NCI-H2107 treated with DMSO at 0.1 percent for 48 hours (cell line): ENCODE data around the gene TMEM181.
"Not testable (repeated sequence)": the region's sequence is repeated elsewhere in the genome, so short reads cannot be mapped to it uniquely, and the experiment has no call there.

Source experiments
- DNase-seq: peaks from one replicate; lab custom pipeline; 2025; ENCODE audit not compliant: unreplicated experiment; lab: John Stamatoyannopoulos, UW

Gene TMEM181

DNA sequence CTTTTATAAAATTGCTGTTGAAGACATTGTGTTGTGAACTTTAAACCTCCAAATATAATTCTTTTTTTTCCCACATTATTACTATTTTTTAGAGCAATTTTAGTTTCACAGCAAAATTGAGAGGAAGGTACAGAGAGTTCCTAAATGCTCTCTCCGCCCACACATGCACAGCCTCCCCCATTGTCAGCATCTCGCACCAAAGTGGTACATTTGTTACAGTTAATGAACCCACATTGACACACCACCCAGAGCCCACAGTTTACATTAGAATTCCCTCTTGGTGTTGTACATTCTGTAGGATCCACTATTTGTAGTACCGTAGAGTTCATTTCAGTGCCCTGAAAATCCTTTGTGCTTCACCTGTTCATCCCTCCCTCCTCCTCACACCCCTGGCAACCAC is 33.8 kb downstream of the TMEM181 start:
- no peak for DNase-seq

- DNase-seq = no peak
These were observed 35.3 kb downstream of the TMEM181 start for GRCh38 chr6:158595223-158595622.

DNA sequence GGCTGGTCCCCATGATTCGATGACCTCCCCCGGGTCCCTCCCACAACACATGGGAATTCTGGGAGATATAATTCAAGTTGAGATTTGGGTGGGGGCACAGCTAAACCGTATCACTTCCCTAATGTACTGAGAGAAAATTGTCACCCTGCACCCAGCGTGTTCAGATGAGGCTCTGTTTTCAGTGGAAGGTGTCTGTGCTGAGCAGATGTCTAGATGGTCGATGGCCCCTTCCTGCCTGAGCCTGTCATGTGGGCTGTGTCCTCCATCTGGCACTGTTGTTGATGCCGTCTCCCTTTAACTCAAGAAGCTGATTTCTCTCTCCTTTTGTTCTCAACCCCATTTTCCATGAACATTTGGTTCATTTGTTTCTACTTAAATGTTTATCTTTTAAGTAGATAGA is 37.0 kb downstream of the TMEM181 start:
- DNase-seq = peak; percentile 22

- no peak for DNase-seq
These were observed 37.7 kb downstream of the TMEM181 start for GRCh38 chr6:158597565-158597964.

- no peak for DNase-seq
These were observed 39.7 kb downstream of the TMEM181 start for GRCh38 chr6:158599635-158600034.

GRCh38 chr6:158603261-158604047 is 43.6 kb downstream of the TMEM181 start:
- DNase-seq = no peak

GRCh38 chr6:158604048-158604406 is 44.1 kb downstream of the TMEM181 start:
- no peak for DNase-seq

- peak; percentile 73 for DNase-seq
These were observed 45.5 kb downstream of the TMEM181 start for GRCh38 chr6:158605266-158605878.

DNA sequence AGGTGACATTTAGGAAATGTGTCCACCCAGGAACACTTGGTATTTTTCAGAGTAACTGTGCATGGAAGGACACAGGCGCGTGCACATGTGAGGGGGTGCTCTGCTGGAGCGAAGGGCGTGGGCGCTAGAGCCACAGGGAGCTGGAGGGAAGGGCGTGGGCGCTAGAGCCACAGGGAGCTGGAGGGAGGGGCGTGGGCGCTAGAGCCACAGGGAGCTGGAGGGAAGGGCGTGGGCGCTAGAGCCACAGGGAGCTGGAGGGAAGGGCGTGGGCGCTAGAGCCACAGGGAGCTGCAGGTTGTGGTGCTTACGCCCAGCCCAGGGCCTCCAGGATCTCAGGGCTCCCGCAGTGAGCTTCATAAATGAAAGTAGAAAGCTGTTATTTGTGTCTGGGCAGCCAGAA is 46.1 kb downstream of the TMEM181 start:
- not testable (repeated sequence) for DNase-seq

DNA sequence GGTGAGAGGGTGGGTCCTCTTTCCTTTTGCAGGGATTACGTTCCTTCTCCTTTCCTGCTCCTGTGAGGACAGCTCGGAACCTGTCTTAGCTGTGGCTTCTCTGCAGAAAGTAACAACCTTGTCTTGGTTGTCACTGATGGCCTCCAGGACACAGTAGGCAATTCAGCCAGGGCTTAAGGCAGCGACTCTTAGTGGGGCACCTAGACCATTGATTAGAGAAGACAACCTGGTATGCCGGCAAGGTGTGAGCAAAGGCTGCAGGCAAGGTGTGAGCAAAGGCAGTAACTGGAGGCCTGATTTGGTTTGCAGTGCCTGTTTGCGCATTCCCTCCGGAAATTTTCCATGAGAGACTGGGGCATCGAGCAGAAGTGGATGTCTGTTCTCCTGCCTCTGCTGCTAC is 47.0 kb downstream of the TMEM181 start:
- no peak for DNase-seq

DNA sequence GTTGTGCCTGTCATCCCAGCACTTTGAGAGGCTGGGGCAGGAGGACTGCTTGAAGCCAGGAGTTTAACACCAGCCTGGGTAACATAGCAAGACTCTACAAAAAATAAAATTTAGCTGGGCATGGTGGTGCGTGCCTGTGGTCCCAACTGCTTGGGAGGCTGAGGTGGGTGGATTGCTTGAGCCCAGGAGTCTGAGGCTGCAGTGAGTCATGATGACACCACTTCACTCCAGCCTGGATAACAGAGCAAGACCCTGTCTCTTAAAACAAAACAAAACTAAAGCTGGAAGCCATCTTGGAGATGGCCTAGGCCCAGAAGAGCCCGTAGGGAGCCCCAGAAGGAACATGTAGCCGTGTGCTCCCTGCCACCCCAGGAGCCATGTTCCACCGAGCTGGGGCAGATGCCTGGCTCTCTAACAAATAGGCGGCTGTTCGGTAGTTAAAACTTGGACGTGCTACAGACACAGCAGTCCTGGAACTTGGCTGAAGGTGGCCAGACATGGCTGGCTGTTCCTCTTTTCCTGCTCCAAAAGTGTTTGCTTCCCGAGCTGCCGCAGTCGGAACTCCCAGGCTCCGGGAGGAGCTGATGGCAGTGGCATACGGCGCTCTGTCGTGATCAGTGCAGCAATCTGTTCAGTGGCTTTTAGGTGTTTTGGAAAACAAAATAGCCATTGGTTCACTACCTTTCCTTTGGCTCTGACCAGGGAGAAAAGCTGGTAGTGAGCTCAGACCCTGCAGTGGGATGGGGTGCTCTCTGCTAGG is 47.7 kb downstream of the TMEM181 start:
- DNase-seq = no peak

DNA sequence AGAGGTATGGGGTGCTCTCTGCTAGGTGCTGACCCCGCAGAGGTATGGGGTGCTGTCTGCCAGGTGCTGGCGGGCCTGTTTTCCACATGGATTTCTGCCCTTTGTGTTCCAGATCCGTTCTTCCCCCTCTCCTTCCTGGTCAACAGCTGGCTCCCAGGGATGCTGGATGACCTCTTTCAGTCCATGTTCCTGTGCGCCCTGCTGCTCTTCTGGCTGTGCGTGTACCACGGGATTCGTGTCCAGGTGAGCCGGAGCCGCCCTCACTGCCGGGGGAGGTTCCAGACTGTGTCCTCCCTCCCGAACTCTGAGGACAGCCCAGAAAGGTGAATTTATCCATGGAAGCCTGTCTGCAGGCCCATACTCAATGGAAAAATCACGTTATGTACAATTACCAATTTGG is 48.3 kb downstream of the TMEM181 start:
- no peak for DNase-seq

DNA sequence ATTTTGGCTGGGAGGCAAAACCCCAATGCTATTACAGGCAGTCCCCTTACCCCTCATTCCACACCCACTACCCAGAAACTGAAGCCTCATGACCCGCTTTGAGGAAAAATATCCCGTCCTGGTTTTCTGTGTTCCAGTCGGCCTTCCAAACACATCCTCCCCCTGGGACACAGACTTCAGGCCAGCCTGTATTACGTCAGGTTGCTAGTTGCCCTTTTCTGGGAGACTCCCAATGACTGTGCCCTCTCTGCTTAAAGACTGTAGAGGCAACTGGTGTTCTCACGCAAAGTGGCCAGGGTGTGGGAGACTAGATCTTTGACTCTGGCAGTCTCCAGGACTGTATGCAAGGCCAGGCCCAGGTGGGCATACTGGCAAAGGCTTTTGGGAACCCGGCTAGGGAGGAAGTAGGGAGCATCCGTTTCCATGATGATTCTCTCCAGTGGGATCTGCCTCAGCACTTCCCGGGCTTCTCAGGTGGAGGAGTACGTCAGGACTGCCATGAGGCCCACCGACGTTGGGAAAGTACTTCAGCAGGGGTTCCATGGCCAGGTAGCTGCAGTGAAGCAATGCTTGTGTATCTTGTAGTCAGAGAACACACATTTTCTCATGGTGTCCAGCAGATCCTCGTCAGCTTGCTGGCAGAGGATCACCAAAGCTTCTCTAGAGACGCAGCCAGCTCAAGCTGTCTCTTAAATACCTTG is 49.7 kb downstream of the TMEM181 start:
- no peak for DNase-seq

GRCh38 chr6:158610319-158610968 is 50.6 kb downstream of the TMEM181 start:
- DNase-seq = no peak

DNA sequence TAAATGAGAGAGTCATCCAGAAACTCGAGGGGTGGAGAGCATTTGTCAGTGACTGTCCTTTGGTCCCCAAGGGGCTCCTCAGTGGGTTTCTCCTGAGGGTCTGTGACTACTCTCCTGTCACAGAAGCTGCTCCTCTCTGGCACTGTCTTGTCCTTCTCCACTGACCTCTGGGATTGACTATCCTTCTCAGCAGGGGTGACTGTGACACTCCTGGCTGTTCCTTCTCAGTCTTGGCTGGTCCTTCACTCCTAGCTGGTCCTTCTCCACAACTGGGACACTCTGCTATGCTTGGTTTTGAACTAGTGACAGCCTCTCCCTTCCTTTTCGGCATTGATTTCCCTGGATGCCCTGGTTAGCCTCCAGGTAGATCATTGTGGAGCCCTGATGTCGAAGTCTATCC is 51.1 kb downstream of the TMEM181 start:
- DNase-seq = no peak

GRCh38 chr6:158611541-158612370 is 51.9 kb downstream of the TMEM181 start:
- DNase-seq = no peak

GRCh38 chr6:158614606-158615005 is 54.7 kb downstream of the TMEM181 start:
- DNase-seq = not testable (repeated sequence)

DNA sequence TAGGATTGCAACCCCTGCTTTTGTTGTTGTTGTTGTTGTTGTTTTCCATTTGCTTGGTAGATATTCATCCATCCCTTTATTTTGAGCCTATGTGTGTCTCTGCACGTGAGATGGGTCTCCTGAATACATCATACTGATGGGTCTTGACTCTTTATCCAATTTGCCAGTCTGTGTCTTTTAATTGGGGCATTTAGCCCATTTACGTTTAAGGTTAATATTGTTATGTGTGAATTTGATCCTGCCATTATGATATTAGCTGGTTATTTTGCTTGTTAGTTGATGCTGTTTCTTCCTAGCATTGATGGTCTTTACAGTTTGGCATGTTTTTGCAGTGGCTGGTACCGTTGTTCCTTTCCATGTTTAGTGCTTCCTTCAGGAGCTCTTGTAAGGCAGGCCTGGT is 58.4 kb downstream of the TMEM181 start:
- DNase-seq = not testable (repeated sequence)

- no peak for DNase-seq
These were observed 60.3 kb downstream of the TMEM181 start for GRCh38 chr6:158619922-158620801.
